Karpas-422 (cell line): Measurements from ENCODE around the gene TMEM121B. TPM values are rescaled to one million over a fixed set of nuclear protein-coding genes. Genes with fewer than 3 reads are reported as not detected.

Experiments
- DNase-seq: peaks from one replicate; pipeline ENCODE4 v3.0.0-alpha.2; 2015
- H2AFZ ChIP-seq: fragments of 200-600 bp; sonication (generic); 2 replicates; pipeline ENCODE4 v1.6.1; 2014; ENCODE audit warnings: antibody characterized with exemption, low read length, mixed read lengths
- H3K27ac ChIP-seq: fragments of 200-600 bp; sonication (generic); 2 replicates; pipeline ENCODE4 v1.5.1; 2014; ENCODE audit warnings: mild to moderate bottlenecking, low read length, moderate library complexity
- H3K27me3 ChIP-seq: fragments of 200-600 bp; sonication (generic); 2 replicates; pipeline ENCODE4 v1.6.1; 2014; ENCODE audit warnings: low read length, mixed read lengths
- H3K36me3 ChIP-seq: fragments of 200-600 bp; sonication (generic); 2 replicates; pipeline ENCODE4 v1.6.1; 2014; ENCODE audit warnings: low read length, mixed read lengths; ENCODE audit not compliant: insufficient read depth
- H3K4me1 ChIP-seq: fragments of 200-600 bp; sonication (generic); 2 replicates; pipeline ENCODE4 v1.6.1; 2014; ENCODE audit warnings: mild to moderate bottlenecking, low read length, mixed read lengths
- H3K4me2 ChIP-seq: fragments of 200-600 bp; sonication (generic); 2 replicates; pipeline ENCODE4 v1.6.1; 2014; ENCODE audit warnings: low read length, low read depth, mild to moderate bottlenecking; ENCODE audit not compliant: poor library complexity, severe bottlenecking
- H3K4me3 ChIP-seq: fragments of 200-600 bp; sonication (generic); 2 replicates; pipeline ENCODE4 v1.5.1; 2014; ENCODE audit warnings: mild to moderate bottlenecking, antibody characterized with exemption, low read length, mixed read lengths
- H3K79me2 ChIP-seq: fragments of 200-600 bp; sonication (generic); 2 replicates; pipeline ENCODE4 v1.6.1; 2014; ENCODE audit warnings: mild to moderate bottlenecking, low read length, mixed read lengths
- H3K9ac ChIP-seq: fragments of 200-600 bp; sonication (generic); 2 replicates; pipeline ENCODE4 v1.6.0; 2014; ENCODE audit warnings: low read length
- H3K9me2 ChIP-seq: fragments of 200-600 bp; sonication (generic), shearing (Covaris generic); replicated peaks from 2 replicates; pipeline ENCODE4 v1.6.0; 2014; ENCODE audit warnings: mild to moderate bottlenecking, low read length, moderate library complexity; ENCODE audit not compliant: insufficient read depth
- H3K9me3 ChIP-seq: fragments of 300-700, 200-600 bp; sonication (generic); 2 replicates; pipeline ENCODE4 v1.6.1; 2014; ENCODE audit warnings: low read length, mixed read lengths
- H4K20me1 ChIP-seq: fragments of 200-600 bp; sonication (generic); 2 replicates; pipeline ENCODE4 v1.6.1; 2014; ENCODE audit warnings: mild to moderate bottlenecking, antibody characterized with exemption, low read length, low read depth; ENCODE audit not compliant: insufficient read depth
- total RNA-seq: library from RNA; depleted of rRNA; stranded (reverse); fragments of >200 nt; shearing (Covaris generic); gene quantifications from 2 replicates; pipeline ENCODE4 v1.2.3, GENCODE V29; 2014; ENCODE audit warnings: low replicate concordance

The TMEM121B gene
- total RNA-seq, 1 experiment from 2014 or later, result 0.04 TPM

DNA sequence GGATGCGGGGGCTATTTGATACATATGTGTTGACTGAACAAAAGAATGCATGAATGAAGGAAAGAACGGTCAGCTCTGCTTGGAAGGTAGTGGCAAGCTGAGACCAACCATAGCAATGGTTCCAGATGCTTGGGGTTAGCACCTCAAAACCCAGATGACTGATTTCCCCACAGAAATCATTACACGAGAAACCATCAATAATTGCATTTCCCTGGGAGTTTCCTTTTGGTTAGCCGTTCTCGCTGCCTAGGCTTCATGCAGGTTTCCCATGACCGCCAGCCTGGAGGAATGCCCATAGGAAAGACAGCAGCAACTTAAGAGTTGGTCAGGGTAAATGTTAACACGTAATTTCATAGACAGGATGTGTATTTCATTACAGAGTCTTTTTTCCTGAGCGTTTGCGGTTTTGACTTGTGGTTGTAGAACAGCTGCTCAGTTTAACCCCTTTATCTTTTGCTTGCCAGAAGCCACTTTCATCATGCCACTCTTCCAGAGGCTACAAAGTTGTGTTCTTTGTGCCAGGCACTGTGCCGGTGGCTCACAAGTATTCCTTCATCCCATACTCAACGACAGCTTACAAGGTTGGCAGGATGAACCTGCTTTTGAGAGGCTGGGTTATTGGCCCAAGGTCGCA lies 33.5 kb downstream of the TMEM121B start:
- Histone ChIP-seq H3K9me3 (no peaks in the 10 kb centered on the region), H3K27ac (no peak overlapping the region), H3K27me3 (no peaks in the 10 kb centered on the region), H3K4me2 (no peak overlapping the region), H3K79me2 (peaks cover 33% of the 10 kb centered on the region), H2AFZ (no peak overlapping the region), H3K4me3 (no peak overlapping the region), H4K20me1 (peaks cover 8% of the 10 kb centered on the region), H3K9ac (no peak overlapping the region), H3K4me1 (peaks cover 22% of the 10 kb centered on the region), H3K36me3 (no peaks in the 10 kb centered on the region), H3K9me2 (no peaks in the 10 kb centered on the region)
- DNase-seq, result no peak

GRCh38 chr22:17086788-17087497 lies 34.2 kb downstream of the TMEM121B start:
- Histone ChIP-seq H3K27ac (no peak overlapping the region), H3K9me3 (no peaks in the 10 kb centered on the region), H3K27me3 (no peaks in the 10 kb centered on the region), H3K36me3 (no peaks in the 10 kb centered on the region), H3K4me3 (no peak overlapping the region), H2AFZ (no peak overlapping the region), H3K4me1 (peaks cover 22% of the 10 kb centered on the region), H3K9me2 (no peaks in the 10 kb centered on the region), H3K4me2 (no peak overlapping the region), H3K79me2 (peaks cover 33% of the 10 kb centered on the region), H4K20me1 (peaks cover 8% of the 10 kb centered on the region), H3K9ac (no peak overlapping the region)
- DNase-seq, result no peak

GRCh38 chr22:17086296-17086695 lies 34.9 kb downstream of the TMEM121B start:
- Histone ChIP-seq H3K9me3 (no peaks in the 10 kb centered on the region), H3K4me2 (peak overlapping the region; percentile 77), H4K20me1 (peaks cover 8% of the 10 kb centered on the region), H3K27ac (no peak overlapping the region), H2AFZ (no peak overlapping the region), H3K36me3 (no peaks in the 10 kb centered on the region), H3K4me1 (peaks cover 22% of the 10 kb centered on the region), H3K79me2 (peaks cover 33% of the 10 kb centered on the region), H3K9me2 (no peaks in the 10 kb centered on the region), H3K9ac (peak overlapping the region; percentile 79; the same call in 1 of the 2 replicates), H3K4me3 (peak overlapping the region; percentile 84; the same call in 1 of the 2 replicates), H3K27me3 (no peaks in the 10 kb centered on the region)
- no peak for DNase-seq

GRCh38 chr22:17085277-17086181 lies 35.6 kb downstream of the TMEM121B start:
- Histone ChIP-seq H2AFZ (peak overlapping the region; percentile 44; the same call in 1 of the 2 replicates), H3K4me3 (peak overlapping the region; percentile 84), H3K27me3 (no peaks in the 10 kb centered on the region), H3K79me2 (peaks cover 28% of the 10 kb centered on the region), H3K27ac (no peak overlapping the region), H3K9me2 (no peaks in the 10 kb centered on the region), H4K20me1 (peaks cover 8% of the 10 kb centered on the region), H3K36me3 (no peaks in the 10 kb centered on the region), H3K9ac (peak overlapping the region; percentile 79), H3K4me1 (peaks cover 22% of the 10 kb centered on the region), H3K4me2 (peak overlapping the region; percentile 77), H3K9me3 (no peaks in the 10 kb centered on the region)
- DNase-seq, result no peak

DNA sequence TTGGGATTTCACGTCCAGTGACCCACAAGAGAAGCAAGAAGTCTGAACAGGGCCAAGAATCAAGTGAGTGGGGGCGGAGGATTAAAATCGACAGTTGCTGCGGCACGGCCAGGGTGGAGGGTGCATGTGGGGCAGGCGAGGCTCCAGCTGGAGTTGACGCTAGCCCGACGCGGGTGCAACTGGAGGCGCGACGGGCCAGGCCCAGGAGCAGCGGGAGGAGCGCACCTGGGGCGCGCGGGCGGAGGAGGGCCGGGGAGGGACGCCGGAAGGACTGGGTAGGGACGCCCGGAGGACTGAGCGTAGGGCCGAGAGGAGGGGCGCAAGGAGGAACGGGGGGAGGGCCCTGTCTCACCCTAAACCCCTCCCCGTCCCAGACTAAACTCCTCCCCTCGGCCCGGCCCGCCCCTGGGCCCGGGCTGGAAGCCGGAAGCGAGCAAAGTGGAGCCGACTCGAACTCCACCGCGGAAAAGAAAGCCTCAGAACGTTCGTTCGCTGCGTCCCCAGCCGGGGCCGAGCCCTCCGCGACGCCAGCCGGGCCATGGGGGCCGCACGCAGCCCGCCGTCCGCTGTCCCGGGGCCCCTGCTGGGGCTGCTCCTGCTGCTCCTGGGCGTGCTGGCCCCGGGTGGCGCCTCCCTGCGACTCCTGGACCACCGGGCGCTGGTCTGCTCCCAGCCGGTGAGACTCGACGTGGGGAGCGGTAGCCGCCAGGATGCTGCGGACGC lies 36.4 kb downstream of the TMEM121B start, which contains the start of gene IL17RA:
Gene IL17RA, plus strand, starts transcription at position 447 of the 723 bp plus-strand sequence. Its CDS starts 92 bp downstream, at position 539.
- peaks cover 25% of the 10 kb centered on the region for H3K79me2 ChIP-seq
- peaks cover 22% of the 10 kb centered on the region for H3K4me1 ChIP-seq

DNA sequence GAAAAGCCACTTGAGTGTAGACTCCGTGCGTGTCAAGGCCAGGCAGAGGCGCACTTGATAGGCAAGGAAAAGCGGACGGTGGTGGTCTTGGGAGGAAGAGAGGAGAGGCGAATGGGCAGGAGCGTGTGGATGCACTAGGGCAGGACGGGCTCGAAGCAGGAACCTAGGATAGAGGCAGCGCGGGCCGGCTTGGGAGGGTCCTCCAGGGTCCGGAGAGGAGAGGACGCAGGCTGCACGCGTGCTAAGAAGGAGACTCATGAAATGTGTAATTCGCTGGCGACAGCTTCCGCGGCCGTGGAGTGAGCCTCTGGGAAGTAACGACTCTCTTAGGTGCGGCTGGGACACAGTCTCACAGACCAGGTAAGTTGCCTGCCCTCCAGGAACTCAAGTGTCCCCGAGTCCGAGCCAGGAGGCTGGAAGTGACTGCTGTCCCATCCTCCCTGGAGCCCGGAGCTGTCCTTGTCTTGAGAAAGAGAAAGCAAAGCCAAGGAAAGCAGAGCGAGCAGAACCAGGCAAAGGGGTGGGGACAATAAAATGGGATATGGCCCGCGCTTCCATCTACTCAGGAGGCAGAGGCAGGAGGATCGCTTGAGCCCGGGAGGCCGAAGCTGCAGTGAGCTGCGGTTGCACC lies 37.2 kb downstream of the TMEM121B start:
- H4K20me1 ChIP-seq, result peaks cover 8% of the 10 kb centered on the region
- peak overlapping the region; percentile 79 for H3K9ac ChIP-seq
- H2AFZ ChIP-seq, result 0 out of 2 replicates have a peak overlapping the region, but pooled peaks have one; percentile 92
- H3K27ac ChIP-seq, result no peak overlapping the region
- DNase-seq, result no peak
- no peaks in the 10 kb centered on the region for H3K9me3 ChIP-seq
- H3K4me2 ChIP-seq, result peak overlapping the region; percentile 77
- peak overlapping the region; percentile 84; the same call in 1 of the 2 replicates for H3K4me3 ChIP-seq
- H3K9me2 ChIP-seq, result no peaks in the 10 kb centered on the region
- peaks cover 25% of the 10 kb centered on the region for H3K79me2 ChIP-seq
- H3K4me1 ChIP-seq, result peaks cover 22% of the 10 kb centered on the region
- no peaks in the 10 kb centered on the region for H3K27me3 ChIP-seq
- no peaks in the 10 kb centered on the region for H3K36me3 ChIP-seq

More for the DNA sequence above, 36.4 kb downstream of the TMEM121B start, which contains the start of gene IL17RA:
- H3K4me3 ChIP-seq, result peak within 1 kb of the TSS; percentile 84
- H3K27me3 ChIP-seq, result no peaks in the 10 kb centered on the region
- no peaks in the 10 kb centered on the region for H3K36me3 ChIP-seq
- H2AFZ ChIP-seq, result peak within 1 kb of the TSS; percentile 92
- no peak within 1 kb of the TSS for H3K27ac ChIP-seq
- DNase-seq, result peak; percentile 97
- H3K4me2 ChIP-seq, result peak within 1 kb of the TSS; percentile 77
- peaks cover 8% of the 10 kb centered on the region for H4K20me1 ChIP-seq
- peak within 1 kb of the TSS; percentile 79 for H3K9ac ChIP-seq
- no peaks in the 10 kb centered on the region for H3K9me3 ChIP-seq
- no peaks in the 10 kb centered on the region for H3K9me2 ChIP-seq

GRCh38 chr22:17083255-17083654 lies 37.9 kb downstream of the TMEM121B start:
- no peaks in the 10 kb centered on the region for H3K27me3 ChIP-seq
- no peak overlapping the region for H3K9ac ChIP-seq
- no peaks in the 10 kb centered on the region for H3K9me3 ChIP-seq
- H3K9me2 ChIP-seq, result no peaks in the 10 kb centered on the region
- DNase-seq, result no peak
- H3K36me3 ChIP-seq, result no peaks in the 10 kb centered on the region
- no peak overlapping the region for H3K4me3 ChIP-seq
- H3K79me2 ChIP-seq, result peaks cover 25% of the 10 kb centered on the region
- H2AFZ ChIP-seq, result no peak overlapping the region
- H4K20me1 ChIP-seq, result peaks cover 8% of the 10 kb centered on the region
- H3K4me2 ChIP-seq, result no peak overlapping the region
- peaks cover 22% of the 10 kb centered on the region for H3K4me1 ChIP-seq
- no peak overlapping the region for H3K27ac ChIP-seq
